Hematopoietic multipotent progenitor cell treated with erythropoietin and hydrocortisone succinate and interleukin-3 and kit ligand, for 6 days (in vitro differentiated cells): Measurements from ENCODE around the gene FTH1.
A peak's percentile ranks its signal among the peaks of the same experiment; 100 is the strongest.

Source experiments
- DNase-seq: peaks from one replicate; pipeline ENCODE4 v3.0.0-alpha.2; 2015

Gene FTH1

GRCh38 chr11:61978703-61979661 is 11.5 kb upstream of the FTH1 start:
- peak; percentile 20 for DNase-seq

GRCh38 chr11:61976813-61977475 is 9.5 kb upstream of the FTH1 start:
- DNase-seq, result no peak

DNA sequence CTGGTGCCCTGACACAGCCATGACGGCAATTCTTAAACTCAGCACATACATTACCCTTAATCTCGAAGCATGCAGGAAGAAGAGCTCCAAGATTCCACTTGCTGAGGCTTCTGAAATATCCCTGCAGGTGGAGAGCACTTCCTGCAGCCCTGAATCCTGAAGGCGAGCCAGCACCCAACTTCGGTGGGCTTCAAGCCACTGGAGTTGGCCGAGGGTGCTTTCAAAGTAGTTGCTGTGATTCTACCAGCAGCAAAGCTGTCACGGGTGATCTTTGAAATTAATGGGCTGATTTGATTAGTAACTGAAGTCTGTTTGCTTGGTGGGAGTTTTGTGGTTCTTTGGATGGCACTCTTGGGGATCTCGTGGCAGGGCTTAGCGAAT is 9.0 kb upstream of the FTH1 start:
- no peak for DNase-seq

- DNase-seq, result no peak
Measured at GRCh38 chr11:61975638-61976419, 8.4 kb upstream of the FTH1 start.

DNA sequence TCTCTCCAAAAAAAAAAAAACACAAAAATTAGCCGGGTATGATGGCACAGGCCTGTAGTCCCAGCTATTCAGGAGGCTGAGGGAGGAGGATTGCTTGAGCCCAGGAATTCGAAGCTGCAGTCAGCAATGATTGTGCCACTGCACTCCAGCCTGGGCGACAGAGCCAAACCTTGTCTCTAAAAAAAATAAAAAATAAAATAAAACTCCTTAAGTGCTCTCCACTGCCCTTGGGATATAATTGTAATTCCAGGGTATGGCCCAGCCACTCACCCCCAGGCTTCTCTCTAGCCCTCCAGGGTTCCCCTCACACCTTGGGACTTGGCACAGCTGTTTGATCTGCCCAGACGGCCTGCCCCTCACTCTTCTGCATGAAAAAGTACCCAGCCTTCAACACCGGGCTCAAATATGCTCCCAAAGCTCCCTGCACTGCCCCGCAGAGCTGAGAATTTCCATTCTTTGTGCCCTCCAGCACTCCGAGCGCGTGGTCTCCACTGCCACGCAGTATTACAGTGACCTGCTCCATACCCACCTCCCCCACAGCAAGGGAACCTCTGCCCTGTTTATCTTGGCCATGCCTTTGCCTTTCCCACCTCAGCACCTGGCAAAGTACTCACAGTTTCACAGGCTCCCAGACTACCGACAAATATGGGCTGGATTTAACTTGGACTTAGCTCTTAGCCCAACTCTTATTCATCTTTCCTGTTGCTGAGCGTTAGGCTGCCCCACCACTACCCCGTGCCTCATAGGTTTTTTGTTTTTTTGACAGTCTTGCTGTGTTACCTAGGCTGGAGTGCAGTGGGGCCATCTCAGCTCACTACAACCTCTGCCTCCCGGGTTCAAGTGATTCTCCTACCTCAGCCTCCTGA is 7.6 kb upstream of the FTH1 start:
- no peak for DNase-seq

GRCh38 chr11:61973476-61974162 is 6.2 kb upstream of the FTH1 start:
- peak; percentile 13 for DNase-seq

DNA sequence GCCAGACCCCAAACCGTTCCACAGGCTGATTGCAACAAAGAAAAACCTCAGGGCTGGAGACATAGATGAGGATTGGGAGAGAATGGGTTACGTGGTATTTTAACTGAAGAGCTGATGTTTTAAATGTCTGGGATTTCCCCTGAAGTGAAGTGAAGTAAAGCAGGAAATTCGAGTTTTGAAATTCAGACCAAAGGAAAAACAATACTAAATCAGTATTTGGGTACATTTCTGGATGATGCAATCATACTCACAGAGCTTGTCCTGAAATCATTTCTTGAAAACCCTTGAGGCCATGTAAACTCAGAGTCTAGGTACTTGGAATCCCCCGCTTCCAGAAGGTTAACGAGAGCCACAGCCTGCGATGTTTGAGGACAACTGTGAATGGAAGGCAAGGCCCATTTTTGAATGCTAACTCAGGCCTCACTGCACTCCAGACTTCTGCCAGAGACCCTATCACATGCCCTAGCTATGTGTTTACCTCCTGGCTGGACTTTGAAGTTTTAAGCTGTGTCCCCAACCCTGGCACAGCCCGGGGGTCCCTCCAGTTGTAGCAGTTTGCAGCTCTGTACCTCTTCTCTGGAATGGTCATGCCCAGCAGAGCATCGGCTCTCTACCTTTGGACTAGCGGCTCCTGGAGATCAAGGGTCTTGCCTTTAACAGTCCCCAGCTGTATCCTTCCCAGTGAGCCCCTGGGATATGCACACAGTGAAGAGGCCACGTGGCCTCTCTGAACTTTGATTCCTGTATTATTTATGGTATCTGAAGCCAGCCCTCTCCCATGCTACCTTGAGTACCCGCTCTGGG is 5.4 kb upstream of the FTH1 start:
- DNase-seq, result peak; percentile 48

DNA sequence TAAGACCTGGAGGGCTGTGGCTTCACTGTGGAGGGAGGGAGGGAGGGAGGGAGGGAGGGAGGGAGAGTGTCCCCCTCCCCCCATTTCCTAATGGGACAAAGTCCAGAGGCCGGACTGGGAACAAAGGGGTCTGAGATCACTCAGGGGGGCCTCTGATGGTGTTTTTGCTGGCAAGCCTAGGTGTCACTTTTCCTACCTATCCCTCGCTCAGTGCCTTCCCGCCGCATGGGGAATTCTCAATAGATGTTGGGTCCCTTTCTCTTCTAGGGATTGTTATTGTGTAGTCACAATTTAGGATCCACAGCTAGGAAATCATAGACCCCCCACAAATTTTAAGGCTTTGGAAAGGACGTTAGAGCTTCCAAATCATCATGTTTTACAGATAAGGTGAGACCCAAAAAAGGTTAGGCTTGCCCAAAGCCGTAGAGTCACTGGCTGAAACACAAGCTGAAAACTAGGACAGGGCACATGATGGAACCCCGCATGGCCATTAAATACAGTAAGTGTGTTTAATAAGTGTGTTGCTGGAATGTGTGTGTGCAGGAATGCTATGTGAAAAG is 4.8 kb upstream of the FTH1 start:
- peak; percentile 43 for DNase-seq

DNA sequence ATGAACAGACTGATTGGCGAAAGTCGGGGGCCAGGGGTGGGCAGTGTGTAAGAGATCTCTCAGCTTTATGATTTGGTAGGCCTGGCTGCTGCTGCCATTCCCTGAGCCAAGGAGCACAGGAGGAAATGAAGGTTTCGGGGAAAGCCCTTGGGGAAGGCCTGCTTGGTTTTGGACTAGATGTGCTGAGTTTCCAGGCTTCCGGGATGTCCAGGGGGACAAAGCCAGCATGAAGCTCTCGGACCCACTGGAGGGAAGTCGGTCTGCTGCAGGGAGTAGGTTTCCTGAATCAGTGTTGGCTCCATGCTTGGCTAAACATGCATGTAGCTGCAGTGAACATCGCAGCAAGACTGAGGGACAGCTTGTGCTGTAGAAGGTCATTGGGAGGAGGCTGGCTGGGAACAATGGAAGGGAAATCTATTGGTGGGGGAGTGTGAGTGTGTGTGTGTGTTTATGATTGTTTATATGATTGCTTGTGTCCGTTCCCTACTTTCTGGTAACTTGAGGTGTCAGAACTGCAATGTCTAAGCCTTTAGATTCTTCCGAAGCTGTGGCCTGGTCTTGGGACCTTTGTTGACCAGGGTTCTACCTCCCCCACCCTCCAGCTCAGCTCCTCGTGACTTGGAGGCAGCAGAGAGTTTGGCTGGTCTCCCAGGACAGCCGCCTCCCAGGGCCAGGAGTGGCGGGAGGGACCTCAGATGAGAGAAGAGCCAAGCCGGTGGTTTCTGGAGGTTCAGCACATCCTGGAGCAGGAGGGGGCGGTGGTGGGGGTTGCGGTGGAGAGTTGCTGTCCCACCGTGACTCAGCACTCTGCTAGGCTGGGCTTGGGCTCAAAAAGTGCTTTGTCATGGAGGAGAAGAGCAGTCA is 4.0 kb upstream of the FTH1 start:
- peak; percentile 99 for DNase-seq

GRCh38 chr11:61969838-61970662 is 2.6 kb upstream of the FTH1 start:
- DNase-seq, result peak; percentile 86

DNA sequence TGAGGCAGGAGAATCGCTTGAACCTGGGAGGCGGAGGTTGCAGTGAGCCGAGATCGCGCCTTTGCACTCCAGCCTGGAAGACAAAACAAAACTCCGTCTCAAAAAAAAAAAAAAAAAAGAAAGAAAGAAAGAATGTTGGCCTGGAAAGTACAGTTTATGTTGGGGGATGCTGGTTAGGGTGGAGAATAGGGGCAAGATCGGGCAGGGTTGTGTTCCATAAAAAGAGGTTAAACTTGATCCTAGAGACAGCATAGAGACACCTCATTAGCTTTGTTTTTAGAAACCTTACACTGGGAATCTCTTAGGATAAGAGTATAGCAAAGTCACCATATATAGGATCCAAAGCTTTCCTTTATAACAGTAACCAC is 1.9 kb upstream of the FTH1 start:
- DNase-seq, result peak; percentile 23

GRCh38 chr11:61968758-61969390 is 1.4 kb upstream of the FTH1 start:
- peak; percentile 13 for DNase-seq

GRCh38 chr11:61967924-61968757 is 707 bp upstream of the FTH1 start:
- peak; percentile 81 for DNase-seq

DNA sequence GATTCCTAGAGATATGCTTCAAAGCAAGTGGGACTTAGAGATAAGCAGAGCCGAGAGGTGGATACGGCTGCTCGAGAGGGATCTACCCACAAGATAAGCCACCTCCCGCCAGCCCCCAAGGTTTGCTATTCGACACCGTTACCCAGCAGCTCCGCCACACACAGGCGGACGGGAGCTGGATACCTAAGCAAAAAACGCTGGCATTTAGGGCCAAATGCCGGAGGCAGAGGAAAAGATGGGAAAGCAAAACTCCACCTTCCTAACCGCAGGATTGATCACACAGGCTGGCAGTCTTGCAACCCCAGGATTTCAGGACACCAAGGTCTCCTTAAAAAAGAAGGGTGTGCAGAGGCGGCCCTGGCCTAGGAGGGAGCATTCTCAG is 709 bp downstream of the FTH1 start:
- peak; percentile 92 for DNase-seq

GRCh38 chr11:61964666-61965271 is 2.7 kb downstream of the FTH1 start:
- peak; percentile 44 for DNase-seq

DNA sequence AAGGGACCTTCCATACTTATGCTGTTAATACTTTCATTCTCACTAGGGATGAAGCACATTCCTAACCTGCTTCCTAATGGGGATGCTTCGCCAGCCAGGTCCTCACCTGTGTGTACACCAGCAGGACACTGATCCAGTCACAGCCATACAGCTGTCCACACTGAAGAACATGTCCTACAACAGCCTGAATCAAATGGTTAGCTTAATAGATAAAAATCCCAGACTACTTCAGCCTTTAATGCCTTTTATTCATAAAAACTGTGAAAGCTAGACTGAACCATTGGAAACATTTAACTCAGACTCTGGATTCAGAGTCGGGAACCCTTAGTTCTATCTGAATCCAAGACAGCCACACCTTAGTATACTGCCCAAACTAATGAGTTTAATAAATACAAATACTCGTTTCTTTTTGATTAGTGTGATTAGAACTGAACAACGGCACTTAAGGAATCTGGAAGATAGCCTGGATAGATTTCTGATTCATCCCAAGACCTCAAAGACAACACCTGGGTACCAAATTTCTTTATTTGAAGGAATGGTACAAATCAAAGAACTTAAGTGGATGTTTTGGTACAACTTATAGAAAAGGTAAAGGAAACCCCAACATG is 3.3 kb downstream of the FTH1 start:
- no peak for DNase-seq
